Mammary epithelial cell (primary cell): ENCODE measurements around the gene DZIP1.

Source experiments
- CTCF ChIP-seq, 2 donors: IDR thresholded peaks in 1 of 2; conservative IDR thresholded peaks in 1 of 2; 2 replicates each; pipeline ENCODE4 v1.5.1; 2011 to 2012; ENCODE audit warnings: inconsistent platforms in 2 of 2, low read length in 2 of 2, mild to moderate bottlenecking in 2 of 2, control low read depth in 1 of 2, low read depth in 1 of 2; ENCODE audit not compliant: insufficient read depth in 1 of 2; ENCODE audit errors: extremely low read depth in 1 of 2
- EZH2 ChIP-seq: IDR thresholded peaks from 2 replicates; pipeline ENCODE4 v1.6.1; 2012; ENCODE audit warnings: low read length, inconsistent platforms, borderline replicate concordance

GRCh38 chr13:95557013-95557412 lies 87.5 kb downstream of the DZIP1 start:
- TF ChIP-seq CTCF (conservative IDR thresholded peaks at IDR 0.05 in 1 of 2, IDR thresholded peaks at IDR 0.05 in 1 of 2; ENCODE audit: extremely low read depth in 1 of 2, insufficient read depth in 1 of 2, low read depth in 1 of 2, low read length in 2 of 2): no peak
- TF ChIP-seq EZH2: no peak
